ENCODE data around the gene FCN2. TPM values are rescaled to one million over a fixed set of nuclear protein-coding genes. Genes with fewer than 3 reads are reported as not detected.

The FCN2 gene
- total and polyA plus RNA-seq, 4 donors: 0.20 to 0.22 TPM; not detected in 2

GRCh38 chr9:134902936-134903335 lies 22.3 kb downstream of the FCN2 start:
- Histone ChIP-seq H3K9ac (ENCODE audit: insufficient read depth in 1 of 2, low read length in 2 of 2) (no peak overlapping the region), H3K4me1 (ENCODE audit: control insufficient read depth in 5 of 5, insufficient read depth in 5 of 5, low read length in 5 of 5) (peaks cover 0 to 5% (median 0%) of the 10 kb centered on the region in 5 donors), H3K27me3 (ENCODE audit: control insufficient read depth in 3 of 3, insufficient read depth in 3 of 3, low read length in 2 of 3) (peaks cover 0 to 2% (median 0%) of the 10 kb centered on the region in 3 donors), H3K4me3 (no peak overlapping the region), H3K9me3 (ENCODE audit: control insufficient read depth in 4 of 4, insufficient read depth in 3 of 4, low read length in 3 of 4) (peaks cover 0 to 3% (median 2%) of the 10 kb centered on the region in 4 donors), H3K36me3 (ENCODE audit: control insufficient read depth in 4 of 4, insufficient read depth in 4 of 4, low read length in 4 of 4) (no peaks in the 10 kb centered on the region), H3K27ac (ENCODE audit: low read depth in 1 of 2, low read length in 1 of 2) (no peak overlapping the region)
- WGBS, 2 donors: 18 to 38% methylated on average over 3 of the region's 3 CpGs
- no peak for TF ChIP-seq CTCF (IDR thresholded peaks at IDR 0.05; ENCODE audit: control extremely low read depth, extremely low read depth)
- ATAC-seq (ENCODE audit: insufficient read depth, low FRiP score) (no peak), DNase-seq (peak in 1 of 3 donors; percentile 13)

GRCh38 chr9:134908524-134909309 lies 28.1 kb downstream of the FCN2 start:
- DNase-seq (no peak), ATAC-seq (ENCODE audit: insufficient read depth, low FRiP score) (no peak)

DNA sequence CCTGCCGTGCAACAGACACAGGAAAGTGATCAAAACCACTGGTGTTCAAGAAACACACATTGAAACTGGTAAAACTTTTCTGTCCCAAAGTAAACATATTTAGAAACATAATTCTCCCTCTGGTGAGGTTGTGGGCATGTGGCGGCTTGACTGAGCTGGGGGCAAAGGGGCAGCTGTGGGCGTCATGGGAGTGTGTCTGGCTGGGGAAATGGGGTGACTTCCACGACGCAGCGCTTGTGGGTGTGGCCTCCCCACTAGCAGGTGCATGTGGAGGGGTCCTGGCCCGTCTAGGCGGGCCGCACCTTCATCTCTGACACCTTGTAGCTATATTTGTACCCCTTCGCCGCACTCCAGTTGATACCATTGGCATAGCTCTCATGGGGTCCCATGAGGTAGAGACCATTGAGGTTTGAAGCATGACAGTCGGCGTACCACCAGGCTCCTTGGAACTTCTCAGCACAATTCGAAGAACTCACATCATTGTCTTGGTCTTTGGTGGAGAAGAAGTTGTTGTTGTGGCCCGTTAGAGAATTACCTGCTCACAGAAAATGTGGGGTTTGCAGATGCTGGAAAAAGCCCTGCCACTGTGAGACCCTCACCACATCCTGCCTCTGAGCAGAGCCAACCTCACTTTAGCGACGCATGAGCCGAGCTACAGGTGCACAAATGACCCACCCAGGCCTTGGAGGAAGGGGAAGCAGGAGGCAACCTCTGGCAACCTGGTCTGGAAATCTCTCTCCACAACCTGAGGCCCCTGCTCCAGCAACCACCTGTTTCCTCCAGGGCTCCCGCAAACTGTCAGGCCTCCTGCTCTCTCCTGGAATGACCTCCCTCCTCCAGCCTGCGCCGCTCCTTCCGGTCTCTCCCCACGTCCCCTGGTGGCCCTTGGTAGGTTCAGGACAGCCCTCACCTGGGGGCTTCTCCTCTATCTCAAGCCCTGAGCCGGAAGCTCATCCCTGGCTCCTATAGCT lies 29.2 kb downstream of the FCN2 start:
- no peak overlapping the region for H3K27ac ChIP-seq (ENCODE audit: low read depth in 1 of 2, low read length in 1 of 2)
- H3K27me3 ChIP-seq (ENCODE audit: control insufficient read depth in 3 of 3, insufficient read depth in 3 of 3, low read length in 2 of 3): peaks cover 0 to 5% (median 0%) of the 10 kb centered on the region in 3 donors
- H3K9me3 ChIP-seq (ENCODE audit: control insufficient read depth in 4 of 4, insufficient read depth in 3 of 4, low read length in 3 of 4): no peaks in the 10 kb centered on the region
- ATAC-seq (ENCODE audit: insufficient read depth, low FRiP score): no peak
- no peak for TF ChIP-seq CTCF (IDR thresholded peaks at IDR 0.05; ENCODE audit: control extremely low read depth, extremely low read depth)
- H3K36me3 ChIP-seq (ENCODE audit: control insufficient read depth in 4 of 4, insufficient read depth in 4 of 4, low read length in 4 of 4): no peaks in the 10 kb centered on the region
- no peak overlapping the region for H3K9ac ChIP-seq (ENCODE audit: insufficient read depth in 1 of 2, low read length in 2 of 2)
- 75 to 83% methylated on average over 24 of the region's 24 CpGs for WGBS, 2 donors
- DNase-seq: no peak
- H3K4me1 ChIP-seq (ENCODE audit: control insufficient read depth in 5 of 5, insufficient read depth in 5 of 5, low read length in 5 of 5): no peaks in the 10 kb centered on the region
- no peak overlapping the region for H3K4me3 ChIP-seq

More at GRCh38 chr9:134908524-134909309, 28.1 kb downstream of the FCN2 start:
- 85 to 87% methylated on average over 13 of the region's 13 CpGs for WGBS, 2 donors
- H3K27me3 ChIP-seq (ENCODE audit: control insufficient read depth in 3 of 3, insufficient read depth in 3 of 3, low read length in 2 of 3): peaks cover 0 to 5% (median 0%) of the 10 kb centered on the region in 3 donors
- H3K9me3 ChIP-seq (ENCODE audit: control insufficient read depth in 4 of 4, insufficient read depth in 3 of 4, low read length in 3 of 4): no peaks in the 10 kb centered on the region
- no peaks in the 10 kb centered on the region for H3K4me1 ChIP-seq (ENCODE audit: control insufficient read depth in 5 of 5, insufficient read depth in 5 of 5, low read length in 5 of 5)
- H3K4me3 ChIP-seq: peak overlapping the region; percentile 10
- no peak overlapping the region for H3K27ac ChIP-seq (ENCODE audit: low read depth in 1 of 2, low read length in 1 of 2)
- no peak overlapping the region for H3K9ac ChIP-seq (ENCODE audit: insufficient read depth in 1 of 2, low read length in 2 of 2)
- TF ChIP-seq CTCF (IDR thresholded peaks at IDR 0.05; ENCODE audit: control extremely low read depth, extremely low read depth): no peak
- H3K36me3 ChIP-seq (ENCODE audit: control insufficient read depth in 4 of 4, insufficient read depth in 4 of 4, low read length in 4 of 4): no peaks in the 10 kb centered on the region

Data from lung (tissue), 12 donors.